ENCODE measurements around the gene NCOA7.

DNA sequence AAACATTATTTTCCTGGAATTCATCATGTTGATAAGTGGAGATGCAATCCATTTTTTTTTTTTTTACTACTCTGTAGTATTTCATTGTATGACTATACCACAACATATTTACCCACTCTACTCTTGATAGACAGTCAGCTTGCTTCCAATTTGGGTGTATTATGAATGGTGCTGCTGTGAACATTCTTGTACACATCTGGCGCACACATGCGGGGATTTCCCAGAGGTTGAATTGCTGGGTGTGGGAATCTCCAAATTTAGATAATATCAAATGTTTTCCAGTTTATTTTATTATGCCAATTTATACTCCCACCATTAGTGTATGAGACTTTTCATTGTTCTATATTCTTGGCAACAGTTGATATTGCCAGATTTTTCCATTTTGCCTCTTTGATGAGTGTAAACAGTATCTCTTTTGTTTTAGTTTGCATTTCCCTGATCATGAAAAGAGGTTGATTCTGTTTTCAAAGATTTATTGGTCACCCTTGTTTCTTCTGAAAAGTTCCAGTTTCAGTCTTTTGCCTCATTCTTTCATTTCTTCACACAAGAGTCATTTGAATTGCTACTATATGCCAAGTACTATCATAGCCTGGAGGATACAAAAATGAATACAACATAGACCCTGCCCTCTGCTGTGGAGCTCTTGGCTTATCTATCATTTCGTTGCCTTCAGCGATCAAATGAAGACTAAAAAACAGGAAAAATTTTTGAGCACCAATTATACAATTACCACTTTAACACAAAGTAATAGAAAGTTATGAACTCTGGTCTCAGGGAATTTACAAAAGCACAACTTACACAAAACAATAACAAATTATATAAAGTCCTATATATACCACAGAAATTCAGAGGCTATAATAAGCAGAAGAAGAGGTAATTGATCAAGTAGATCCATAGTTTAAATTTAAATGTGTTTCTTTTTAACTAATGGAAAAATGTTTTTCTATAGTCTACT is 17.1 kb upstream of the NCOA7 start:
- TF ChIP-seq, protein P1, sequence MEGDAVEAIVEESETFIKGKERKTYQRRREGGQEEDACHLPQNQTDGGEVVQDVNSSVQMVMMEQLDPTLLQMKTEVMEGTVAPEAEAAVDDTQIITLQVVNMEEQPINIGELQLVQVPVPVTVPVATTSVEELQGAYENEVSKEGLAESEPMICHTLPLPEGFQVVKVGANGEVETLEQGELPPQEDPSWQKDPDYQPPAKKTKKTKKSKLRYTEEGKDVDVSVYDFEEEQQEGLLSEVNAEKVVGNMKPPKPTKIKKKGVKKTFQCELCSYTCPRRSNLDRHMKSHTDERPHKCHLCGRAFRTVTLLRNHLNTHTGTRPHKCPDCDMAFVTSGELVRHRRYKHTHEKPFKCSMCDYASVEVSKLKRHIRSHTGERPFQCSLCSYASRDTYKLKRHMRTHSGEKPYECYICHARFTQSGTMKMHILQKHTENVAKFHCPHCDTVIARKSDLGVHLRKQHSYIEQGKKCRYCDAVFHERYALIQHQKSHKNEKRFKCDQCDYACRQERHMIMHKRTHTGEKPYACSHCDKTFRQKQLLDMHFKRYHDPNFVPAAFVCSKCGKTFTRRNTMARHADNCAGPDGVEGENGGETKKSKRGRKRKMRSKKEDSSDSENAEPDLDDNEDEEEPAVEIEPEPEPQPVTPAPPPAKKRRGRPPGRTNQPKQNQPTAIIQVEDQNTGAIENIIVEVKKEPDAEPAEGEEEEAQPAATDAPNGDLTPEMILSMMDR (IDR thresholded peaks at IDR 0.05) = no peak
- TF ChIP-seq POLR2AphosphoS5 (IDR thresholded peaks at IDR 0.05) = no peak

Data from upper lobe of left lung (tissue), 4 donors.